CD4-positive, alpha-beta T cell treated with Interleukin-15 for 1 hour (primary cell): Measurements from ENCODE around the gene ECT2.
"Not testable (repeated sequence)": the region's sequence is repeated elsewhere in the genome, so short reads cannot be mapped to it uniquely, and the experiment has no call there.

Source experiments
- DNase-seq: peaks from one replicate; pipeline ENCODE4 v3.0.0-alpha.2; 2020

Gene ECT2

DNA sequence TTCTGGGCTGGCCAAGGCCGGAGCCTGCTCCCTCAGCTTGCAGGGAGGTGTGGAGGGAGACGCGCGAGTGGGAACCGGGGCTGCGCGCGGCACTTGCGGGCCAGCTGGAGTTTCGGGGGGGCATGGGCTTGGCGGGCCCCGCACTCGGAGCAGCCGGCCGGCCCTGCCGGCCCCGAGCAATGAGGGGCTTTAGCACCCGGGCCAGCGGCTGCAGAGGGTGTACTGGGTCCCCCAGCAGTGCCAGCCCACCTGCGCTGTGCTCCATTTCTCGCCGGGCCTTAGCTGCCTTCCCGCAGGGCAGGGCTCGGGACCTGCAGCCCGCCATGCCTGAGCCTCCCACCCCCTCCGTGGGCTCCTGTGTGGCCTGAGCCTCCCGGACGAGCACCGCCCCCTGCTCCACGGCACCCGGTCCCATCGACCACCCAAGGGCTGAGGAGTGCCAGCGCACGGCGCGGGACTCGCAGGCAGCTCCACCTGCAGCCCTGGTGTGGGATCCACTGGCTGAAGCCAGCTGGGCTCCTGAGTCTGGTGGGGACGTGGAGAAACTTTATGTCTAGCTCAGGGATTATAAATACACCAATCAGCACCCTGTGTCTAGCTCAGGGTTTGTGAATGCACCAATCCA lies 116.3 kb downstream of the ECT2 start:
- DNase-seq: not testable (repeated sequence)

DNA sequence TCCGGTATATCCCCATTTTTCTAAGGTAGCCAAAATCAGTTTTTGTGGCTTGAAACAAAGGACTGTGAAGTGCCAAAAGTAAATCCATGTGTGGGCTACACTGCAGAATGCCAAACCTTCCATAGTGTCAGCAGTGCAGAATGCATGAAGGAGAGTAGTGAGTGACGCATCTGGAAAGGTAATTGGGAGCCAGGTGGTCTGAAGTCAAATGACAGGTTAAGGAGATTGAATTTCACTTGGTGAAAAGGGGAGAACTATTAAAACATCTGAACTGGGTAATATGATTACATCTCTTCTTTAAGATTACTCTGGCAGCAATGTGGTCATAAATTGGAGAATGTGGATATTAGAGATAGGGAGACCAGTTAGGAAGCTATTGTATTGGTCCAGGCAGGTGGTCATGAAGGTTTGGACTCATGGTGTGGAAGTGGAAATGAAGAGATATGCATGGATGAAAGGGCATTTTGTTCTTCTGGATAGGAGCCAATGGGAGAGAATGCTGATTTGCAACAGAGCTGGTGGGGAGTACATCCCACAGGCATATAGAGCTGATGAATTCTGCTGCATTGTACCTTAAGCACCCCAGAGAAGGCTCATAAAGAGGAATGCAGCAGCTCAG lies 118.2 kb downstream of the ECT2 start:
- DNase-seq: no peak

DNA sequence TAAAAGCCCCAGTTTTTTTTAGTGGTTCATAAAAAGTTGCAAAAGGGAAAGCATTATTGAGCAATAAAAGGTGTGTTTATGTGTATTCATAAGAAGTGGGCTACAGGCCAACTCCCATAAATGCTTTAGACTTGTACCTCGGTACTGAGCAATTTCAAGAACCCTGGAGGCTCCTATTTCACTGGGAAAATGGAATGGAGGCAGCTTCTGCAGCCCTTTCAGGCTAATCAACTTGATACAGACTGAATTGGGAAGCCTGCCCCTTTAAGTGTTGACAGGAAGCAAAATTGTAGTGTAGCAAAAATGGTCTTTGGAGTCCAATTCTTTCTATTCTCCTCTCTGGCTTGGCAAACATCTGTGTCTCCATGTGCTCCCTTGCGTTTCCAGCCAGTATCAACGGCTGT lies 118.8 kb downstream of the ECT2 start:
- no peak for DNase-seq

DNA sequence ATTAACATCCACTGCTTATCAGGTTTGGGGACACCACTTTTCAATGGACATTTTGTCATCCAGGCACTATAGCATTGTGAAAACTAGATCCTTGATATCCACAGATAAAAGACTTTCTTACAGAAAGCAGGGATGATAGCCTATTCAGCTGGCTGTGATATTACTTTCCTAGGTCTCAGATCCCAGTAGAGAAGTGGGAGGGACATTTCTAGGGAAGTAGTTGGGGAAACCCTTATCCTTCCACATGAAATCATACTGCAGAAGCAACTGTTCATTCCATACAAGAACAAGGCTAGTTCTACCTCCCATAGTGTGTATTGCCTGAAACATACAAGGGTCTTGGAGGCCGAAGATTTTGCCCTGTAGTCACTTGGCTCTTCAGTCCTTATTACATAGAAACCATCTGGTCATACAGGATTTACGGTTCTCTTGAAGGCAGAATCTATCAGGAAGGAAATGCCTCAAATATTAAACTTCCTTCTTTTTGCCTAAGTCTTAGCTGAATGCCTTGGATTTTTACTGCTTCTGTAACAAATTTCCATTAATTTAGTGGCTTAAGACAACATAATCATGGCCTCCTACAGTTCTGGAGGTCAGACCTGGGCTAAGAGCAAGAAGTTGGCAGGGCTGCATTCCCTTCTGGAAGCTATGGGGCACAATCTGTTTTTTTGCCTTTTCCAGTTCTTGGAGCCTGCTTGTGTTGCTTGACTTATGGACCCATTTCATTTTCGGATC lies 119.4 kb downstream of the ECT2 start:
- DNase-seq: no peak
